OCI-LY7 (cell line): ENCODE data around the gene TRERF1. TPM values are rescaled to one million over a fixed set of nuclear protein-coding genes. Genes with fewer than 3 reads are reported as not detected.

Experiments
- BruUV-seq: library from RNA; stranded (reverse); fragments of 400-500 nt; replicated peaks from 2 replicates; lab custom pipeline; 2021; lab: Mats Ljungman, UMichigan
- CTCF ChIA-PET: fragments of 300-600 bp; sonication (Branson Sonifier 250); formaldehyde crosslinking; loops from one replicate; lab custom pipeline; 2022; ENCODE audit warnings: antibody characterized with exemption; ENCODE audit not compliant: unreplicated experiment; lab: Charles Lee
- POLR2A ChIA-PET: fragments of 300-600 bp; sonication (Branson Sonifier 250); formaldehyde crosslinking; loops from one replicate; lab custom pipeline; 2022; ENCODE audit warnings: antibody characterized with exemption; lab: Charles Lee
- DNase-seq: peaks from one replicate; pipeline ENCODE4 v3.0.0-alpha.2; 2015; ENCODE audit warnings: low spot score
- H2AFZ ChIP-seq: fragments of 200-600 bp; sonication (generic), shearing (Covaris generic); 2 replicates; pipeline ENCODE4 v1.6.1; 2014; ENCODE audit warnings: mild to moderate bottlenecking, antibody characterized with exemption, low read length, moderate library complexity
- H3K27ac ChIP-seq: fragments of 200-600 bp; sonication (generic); 2 replicates; pipeline ENCODE4 v1.5.1; 2014; ENCODE audit warnings: mixed run types, low read depth, mild to moderate bottlenecking, moderate library complexity, low read length, inconsistent platforms; ENCODE audit not compliant: poor library complexity, severe bottlenecking
- H3K36me3 ChIP-seq: fragments of 200-600 bp; sonication (generic); 2 replicates; pipeline ENCODE4 v1.6.1; 2014; ENCODE audit warnings: mild to moderate bottlenecking, antibody characterized with exemption, low read length, moderate library complexity, mixed read lengths; ENCODE audit not compliant: insufficient read depth
- H3K4me1 ChIP-seq: fragments of 200-600 bp; sonication (generic); 2 replicates; pipeline ENCODE4 v1.5.1; 2014; ENCODE audit warnings: mild to moderate bottlenecking, low read length; ENCODE audit not compliant: insufficient read depth, poor library complexity, severe bottlenecking
- H3K4me2 ChIP-seq: fragments of 200-600 bp; sonication (generic); 2 replicates; pipeline ENCODE4 v1.6.1; 2014; ENCODE audit warnings: mild to moderate bottlenecking, low read length
- H3K4me3 ChIP-seq: fragments of 200-600 bp; sonication (generic); 2 replicates; pipeline ENCODE4 v1.5.1; 2014; ENCODE audit warnings: mild to moderate bottlenecking, low read depth, low read length; ENCODE audit not compliant: poor library complexity, severe bottlenecking
- H3K79me2 ChIP-seq: fragments of 200-600 bp; sonication (generic); 2 replicates; pipeline ENCODE4 v1.6.1; 2016; ENCODE audit warnings: low read depth, mild to moderate bottlenecking, low read length, moderate library complexity, mixed read lengths; ENCODE audit not compliant: insufficient read depth
- H3K9me2 ChIP-seq: fragments of 200-600 bp; sonication (generic); 2 replicates; pipeline ENCODE4 v1.6.1; 2016; ENCODE audit warnings: mild to moderate bottlenecking, low read length, mixed read lengths; ENCODE audit not compliant: insufficient read depth
- H3K9me3 ChIP-seq: fragments of 200-600 bp; sonication (generic); 2 replicates; pipeline ENCODE4 v1.6.1; 2014; ENCODE audit warnings: mild to moderate bottlenecking, mixed run types, low read length, mixed read lengths
- H4K20me1 ChIP-seq: fragments of 200-600 bp; sonication (generic); 2 replicates; pipeline ENCODE4 v1.6.1; 2014; ENCODE audit warnings: mild to moderate bottlenecking, antibody characterized with exemption, low read length, moderate library complexity, mixed read lengths; ENCODE audit not compliant: insufficient read depth
- CTCF ChIP-seq: fragments of 200-600 bp; sonication (generic); conservative IDR thresholded peaks from 2 replicates; pipeline ENCODE4 v1.5.1; 2014; ENCODE audit warnings: mild to moderate bottlenecking, antibody characterized with exemption, low read length, moderate library complexity, mixed read lengths
- EZH2phosphoT487 ChIP-seq: fragments of 200-600 bp; sonication (generic); IDR thresholded peaks from 2 replicates; pipeline ENCODE4 v1.6.1; 2018; ENCODE audit warnings: low read depth, borderline replicate concordance, mild to moderate bottlenecking, mixed run types, antibody characterized with exemption, low read length, moderate library complexity, mixed read lengths
- intact Hi-C: fragments of 100-400 bp; cut with micrococcal nuclease; formaldehyde crosslinking; loops from one replicate; pipeline ENCODE4 v1.10.0; 2022; ENCODE audit not compliant: unreplicated experiment
- total RNA-seq, 2 experiments: library from RNA; depleted of rRNA in 1 of 2; stranded (reverse); fragments of >200 nt in 1 of 2; shearing (Covaris generic) in 1 of 2; gene quantifications; 2 replicates each; pipeline ENCODE4 v1.2.3, GENCODE V29; 2014 to 2022

The TRERF1 gene
- total RNA-seq, 2 experiments from 2014 or later = 5.7 to 12.9 TPM

DNA sequence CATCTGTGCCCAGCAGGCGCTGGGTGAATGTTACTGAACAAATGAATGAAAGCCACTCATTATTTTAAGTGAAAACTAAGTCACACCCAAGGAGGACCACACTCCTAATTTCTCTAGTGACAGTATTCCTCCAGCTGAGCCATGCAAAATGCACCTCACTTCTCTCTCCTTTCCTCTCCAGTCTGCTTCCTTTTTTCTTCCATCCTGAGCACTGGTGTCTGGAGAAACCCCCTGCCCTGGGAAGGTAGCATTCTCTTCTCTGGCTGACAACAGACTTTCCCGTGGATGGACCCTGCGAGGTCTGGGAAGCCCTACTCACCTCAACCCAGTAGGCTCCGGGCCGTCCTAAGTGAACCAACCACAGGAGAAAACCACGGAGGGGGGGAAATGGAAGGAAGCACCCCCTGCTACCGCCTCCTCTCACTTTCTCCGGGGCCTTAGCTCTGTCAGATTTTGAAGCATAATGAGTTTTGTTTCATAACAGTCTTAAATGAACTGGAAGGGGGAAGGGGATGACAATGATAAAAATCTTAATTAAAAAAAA lies 22.6 kb downstream of the TRERF1 start:
- peaks cover 26% of the 10 kb centered on the region for H3K36me3 ChIP-seq
- H4K20me1 ChIP-seq = no peaks in the 10 kb centered on the region
- CTCF ChIA-PET = no interaction called here
- TF ChIP-seq CTCF (no peak), EZH2phosphoT487 (no peak)
- POLR2A ChIA-PET = interaction anchor here (1.3 kb wide), 1 partner anchor 18 kb away, joined by 4 read pairs; no protein-coding TSS in a partner anchor
- H3K4me1 ChIP-seq = peaks cover 8% of the 10 kb centered on the region
- no peak overlapping the region for H2AFZ ChIP-seq
- intact Hi-C loops = no loop called here
- no TSS peak for BruUV-seq
- no peaks in the 10 kb centered on the region for H3K79me2 ChIP-seq
- H3K27ac ChIP-seq = no peak overlapping the region
- no peaks in the 10 kb centered on the region for H3K9me2 ChIP-seq
- no peak for DNase-seq
- H3K4me2 ChIP-seq = no peak overlapping the region
- peaks cover 10% of the 10 kb centered on the region for H3K9me3 ChIP-seq
- H3K4me3 ChIP-seq = no peak overlapping the region

GRCh38 chr6:42428326-42429041 lies 23.2 kb downstream of the TRERF1 start:
- H3K9me2 ChIP-seq = no peaks in the 10 kb centered on the region
- CTCF ChIA-PET = no interaction called here
- no TSS peak for BruUV-seq
- POLR2A ChIA-PET = interaction anchor here (1.0 to 1.3 kb wide), 2 partner anchors 14 to 19 kb away, joined by 3 to 4 read pairs; no protein-coding TSS in a partner anchor
- H3K4me3 ChIP-seq = no peak overlapping the region
- no peak overlapping the region for H2AFZ ChIP-seq
- H3K4me2 ChIP-seq = no peak overlapping the region
- no peak overlapping the region for H3K27ac ChIP-seq
- no peaks in the 10 kb centered on the region for H4K20me1 ChIP-seq
- DNase-seq = no peak
- TF ChIP-seq CTCF (no peak), EZH2phosphoT487 (no peak)
- H3K36me3 ChIP-seq = peaks cover 20% of the 10 kb centered on the region
- peaks cover 4% of the 10 kb centered on the region for H3K9me3 ChIP-seq
- H3K79me2 ChIP-seq = no peaks in the 10 kb centered on the region
- intact Hi-C loops = no loop called here
- peaks cover 8% of the 10 kb centered on the region for H3K4me1 ChIP-seq

DNA sequence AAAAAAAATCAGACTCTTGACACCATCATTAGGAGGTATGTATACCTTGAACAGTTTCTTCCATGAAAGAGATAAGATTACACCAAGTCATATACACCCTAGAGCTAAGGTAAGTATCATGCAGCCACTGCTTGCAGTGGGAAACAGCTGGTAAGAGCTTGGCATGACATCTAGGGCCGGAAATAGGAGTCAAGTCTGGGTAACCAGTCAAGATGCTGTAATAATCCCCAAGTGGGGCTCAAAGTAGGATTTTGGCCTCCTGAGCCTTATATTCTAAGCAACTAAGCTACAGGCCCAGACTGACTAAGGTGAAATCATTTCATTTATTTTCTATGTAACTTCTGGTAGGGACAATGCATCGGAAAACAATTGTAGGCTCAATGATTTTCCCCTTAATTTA lies 23.9 kb downstream of the TRERF1 start:
- H3K4me1 ChIP-seq = peaks cover 8% of the 10 kb centered on the region
- TF ChIP-seq EZH2phosphoT487 = no peak

More for the DNA sequence above, 23.9 kb downstream of the TRERF1 start:
- intact Hi-C loops = no loop called here
- H4K20me1 ChIP-seq = no peaks in the 10 kb centered on the region
- ChIA-PET CTCF (no interaction called here), POLR2A (interaction anchor here (1.0 to 1.3 kb wide), 2 partner anchors 14 to 19 kb away, joined by 3 to 4 read pairs; no protein-coding TSS in a partner anchor)
- no peaks in the 10 kb centered on the region for H3K9me2 ChIP-seq
- no peak overlapping the region for H3K27ac ChIP-seq
- H3K4me3 ChIP-seq = no peak overlapping the region
- H3K9me3 ChIP-seq = no peaks in the 10 kb centered on the region
- no peak overlapping the region for H3K4me2 ChIP-seq
- peaks cover 14% of the 10 kb centered on the region for H3K36me3 ChIP-seq
- no peaks in the 10 kb centered on the region for H3K79me2 ChIP-seq
- DNase-seq = no peak
- H2AFZ ChIP-seq = no peak overlapping the region
- BruUV-seq = no TSS peak
